ENCODE measurements around the gene AGAP1.

- TF ChIP-seq POLR2AphosphoS5 (IDR thresholded peaks at IDR 0.05) (no peak), POLR2A (IDR thresholded peaks at IDR 0.05) (no peak)
- TF ChIP-seq, protein P1, sequence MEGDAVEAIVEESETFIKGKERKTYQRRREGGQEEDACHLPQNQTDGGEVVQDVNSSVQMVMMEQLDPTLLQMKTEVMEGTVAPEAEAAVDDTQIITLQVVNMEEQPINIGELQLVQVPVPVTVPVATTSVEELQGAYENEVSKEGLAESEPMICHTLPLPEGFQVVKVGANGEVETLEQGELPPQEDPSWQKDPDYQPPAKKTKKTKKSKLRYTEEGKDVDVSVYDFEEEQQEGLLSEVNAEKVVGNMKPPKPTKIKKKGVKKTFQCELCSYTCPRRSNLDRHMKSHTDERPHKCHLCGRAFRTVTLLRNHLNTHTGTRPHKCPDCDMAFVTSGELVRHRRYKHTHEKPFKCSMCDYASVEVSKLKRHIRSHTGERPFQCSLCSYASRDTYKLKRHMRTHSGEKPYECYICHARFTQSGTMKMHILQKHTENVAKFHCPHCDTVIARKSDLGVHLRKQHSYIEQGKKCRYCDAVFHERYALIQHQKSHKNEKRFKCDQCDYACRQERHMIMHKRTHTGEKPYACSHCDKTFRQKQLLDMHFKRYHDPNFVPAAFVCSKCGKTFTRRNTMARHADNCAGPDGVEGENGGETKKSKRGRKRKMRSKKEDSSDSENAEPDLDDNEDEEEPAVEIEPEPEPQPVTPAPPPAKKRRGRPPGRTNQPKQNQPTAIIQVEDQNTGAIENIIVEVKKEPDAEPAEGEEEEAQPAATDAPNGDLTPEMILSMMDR (IDR thresholded peaks at IDR 0.05 in 8 of 11, conservative IDR thresholded peaks at IDR 0.05 in 3 of 11) = no peak
Measured at GRCh38 chr2:236073246-236073645, 579.4 kb downstream of the AGAP1 start.

Data from spleen (tissue), 7 donors.